Measurements from ENCODE around the gene ZC3H10. TPM values are rescaled to one million over a fixed set of nuclear protein-coding genes. Genes with fewer than 3 reads are reported as not detected.
A peak's percentile ranks its signal among the peaks of the same experiment; 100 is the strongest.
"Not testable (repeated sequence)": the region's sequence is repeated elsewhere in the genome, so short reads cannot be mapped to it uniquely, and the experiment has no call there.

Gene ZC3H10
- total and polyA plus RNA-seq, 2 experiments from 2014 or later = 2.7 to 5.4 TPM

DNA sequence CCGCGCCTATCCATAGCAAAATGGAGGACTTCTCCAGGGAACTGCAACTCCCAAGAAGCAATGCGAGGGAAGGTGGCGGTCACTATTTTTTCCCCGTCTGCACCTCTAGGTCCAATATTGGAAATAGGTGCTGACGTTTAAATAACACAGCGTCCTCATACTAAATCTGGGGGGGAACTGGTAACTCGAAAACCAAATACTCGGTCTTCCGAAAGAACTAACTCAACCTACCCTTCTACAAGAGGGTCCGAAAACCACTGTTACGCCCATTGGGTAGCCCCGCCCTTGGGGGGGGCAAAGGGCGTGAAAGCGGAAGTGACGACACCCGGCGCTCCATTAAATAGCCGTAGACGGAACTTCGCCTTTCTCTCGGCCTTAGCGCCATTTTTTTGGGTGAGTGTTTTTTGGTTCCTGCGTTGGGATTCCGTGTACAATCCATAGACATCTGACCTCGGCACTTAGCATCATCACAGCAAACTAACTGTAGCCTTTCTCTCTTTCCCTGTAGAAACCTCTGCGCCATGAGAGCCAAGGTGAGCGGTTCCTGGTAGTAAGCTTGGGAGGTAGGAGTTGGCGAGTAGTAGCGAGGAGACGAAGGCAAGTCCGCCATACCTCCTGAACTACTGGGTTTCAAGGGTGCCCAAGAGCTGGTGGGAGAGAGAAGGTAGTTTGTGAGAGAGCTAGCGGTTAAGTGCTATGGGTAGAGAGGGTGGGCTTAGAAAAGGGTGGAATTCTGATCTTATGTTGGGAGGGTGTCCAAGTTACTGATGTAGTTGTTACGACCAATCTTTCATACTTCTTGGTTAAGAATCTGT is 1.6 kb upstream of the ZC3H10 start, which contains the start of gene RPL41 (continued):
- TF ChIP-seq, protein P1, sequence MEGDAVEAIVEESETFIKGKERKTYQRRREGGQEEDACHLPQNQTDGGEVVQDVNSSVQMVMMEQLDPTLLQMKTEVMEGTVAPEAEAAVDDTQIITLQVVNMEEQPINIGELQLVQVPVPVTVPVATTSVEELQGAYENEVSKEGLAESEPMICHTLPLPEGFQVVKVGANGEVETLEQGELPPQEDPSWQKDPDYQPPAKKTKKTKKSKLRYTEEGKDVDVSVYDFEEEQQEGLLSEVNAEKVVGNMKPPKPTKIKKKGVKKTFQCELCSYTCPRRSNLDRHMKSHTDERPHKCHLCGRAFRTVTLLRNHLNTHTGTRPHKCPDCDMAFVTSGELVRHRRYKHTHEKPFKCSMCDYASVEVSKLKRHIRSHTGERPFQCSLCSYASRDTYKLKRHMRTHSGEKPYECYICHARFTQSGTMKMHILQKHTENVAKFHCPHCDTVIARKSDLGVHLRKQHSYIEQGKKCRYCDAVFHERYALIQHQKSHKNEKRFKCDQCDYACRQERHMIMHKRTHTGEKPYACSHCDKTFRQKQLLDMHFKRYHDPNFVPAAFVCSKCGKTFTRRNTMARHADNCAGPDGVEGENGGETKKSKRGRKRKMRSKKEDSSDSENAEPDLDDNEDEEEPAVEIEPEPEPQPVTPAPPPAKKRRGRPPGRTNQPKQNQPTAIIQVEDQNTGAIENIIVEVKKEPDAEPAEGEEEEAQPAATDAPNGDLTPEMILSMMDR (conservative IDR thresholded peaks at IDR 0.05; ENCODE audit: low read depth in 2 of 2) = no peak
- TF ChIP-seq, protein P2, sequence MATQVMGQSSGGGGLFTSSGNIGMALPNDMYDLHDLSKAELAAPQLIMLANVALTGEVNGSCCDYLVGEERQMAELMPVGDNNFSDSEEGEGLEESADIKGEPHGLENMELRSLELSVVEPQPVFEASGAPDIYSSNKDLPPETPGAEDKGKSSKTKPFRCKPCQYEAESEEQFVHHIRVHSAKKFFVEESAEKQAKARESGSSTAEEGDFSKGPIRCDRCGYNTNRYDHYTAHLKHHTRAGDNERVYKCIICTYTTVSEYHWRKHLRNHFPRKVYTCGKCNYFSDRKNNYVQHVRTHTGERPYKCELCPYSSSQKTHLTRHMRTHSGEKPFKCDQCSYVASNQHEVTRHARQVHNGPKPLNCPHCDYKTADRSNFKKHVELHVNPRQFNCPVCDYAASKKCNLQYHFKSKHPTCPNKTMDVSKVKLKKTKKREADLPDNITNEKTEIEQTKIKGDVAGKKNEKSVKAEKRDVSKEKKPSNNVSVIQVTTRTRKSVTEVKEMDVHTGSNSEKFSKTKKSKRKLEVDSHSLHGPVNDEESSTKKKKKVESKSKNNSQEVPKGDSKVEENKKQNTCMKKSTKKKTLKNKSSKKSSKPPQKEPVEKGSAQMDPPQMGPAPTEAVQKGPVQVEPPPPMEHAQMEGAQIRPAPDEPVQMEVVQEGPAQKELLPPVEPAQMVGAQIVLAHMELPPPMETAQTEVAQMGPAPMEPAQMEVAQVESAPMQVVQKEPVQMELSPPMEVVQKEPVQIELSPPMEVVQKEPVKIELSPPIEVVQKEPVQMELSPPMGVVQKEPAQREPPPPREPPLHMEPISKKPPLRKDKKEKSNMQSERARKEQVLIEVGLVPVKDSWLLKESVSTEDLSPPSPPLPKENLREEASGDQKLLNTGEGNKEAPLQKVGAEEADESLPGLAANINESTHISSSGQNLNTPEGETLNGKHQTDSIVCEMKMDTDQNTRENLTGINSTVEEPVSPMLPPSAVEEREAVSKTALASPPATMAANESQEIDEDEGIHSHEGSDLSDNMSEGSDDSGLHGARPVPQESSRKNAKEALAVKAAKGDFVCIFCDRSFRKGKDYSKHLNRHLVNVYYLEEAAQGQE (IDR thresholded peaks at IDR 0.05; ENCODE audit: unreplicated experiment) = no peak

DNA sequence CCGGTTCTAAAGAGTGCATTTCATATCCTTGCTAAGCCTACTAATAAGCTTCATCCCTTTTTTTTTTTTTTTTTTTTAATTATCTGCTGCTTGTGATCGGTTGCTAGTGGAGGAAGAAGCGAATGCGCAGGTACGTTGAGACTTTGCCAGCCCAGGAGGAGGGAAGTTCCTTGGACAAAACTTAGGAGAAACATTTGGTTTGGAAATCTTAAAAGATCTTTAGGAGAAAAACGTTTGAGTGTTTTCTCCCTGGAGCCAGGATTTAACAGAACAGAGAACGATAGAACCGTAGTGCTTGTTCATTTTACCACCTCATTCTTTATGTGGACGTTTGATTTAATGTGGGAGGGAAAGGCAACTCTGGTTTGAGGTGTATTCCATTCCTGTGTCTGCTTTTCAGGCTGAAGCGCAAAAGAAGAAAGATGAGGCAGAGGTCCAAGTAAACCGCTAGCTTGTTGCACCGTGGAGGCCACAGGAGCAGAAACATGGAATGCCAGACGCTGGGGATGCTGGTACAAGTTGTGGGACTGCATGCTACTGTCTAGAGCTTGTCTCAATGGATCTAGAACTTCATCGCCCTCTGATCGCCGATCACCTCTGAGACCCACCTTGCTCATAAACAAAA is 872 bp upstream of the ZC3H10 start:
- Histone ChIP-seq H3K4me3 (peak overlapping the region; percentile 86), H3K27ac (ENCODE audit: low read depth) (peak overlapping the region; percentile 96), H3K79me2 (replicated peaks; ENCODE audit: insufficient read depth) (peaks cover 12% of the 10 kb centered on the region), H3F3A (replicated peaks; ENCODE audit: low read depth) (peaks cover 26% of the 10 kb centered on the region), H3K4me2 (peak overlapping the region; percentile 90)
- ATAC-seq; H3K9me2 ChIP-seq (ENCODE audit: insufficient read depth); H3K27me3 ChIP-seq (ENCODE audit: insufficient read depth); DNase-seq (ENCODE audit: low spot score); H3K9me3 Mint-ChIP-seq; H4K20me1 ChIP-seq (replicated peaks; ENCODE audit: insufficient read depth); H2AFZ ChIP-seq; H3K4me1 ChIP-seq (ENCODE audit: insufficient read depth); H3K36me3 ChIP-seq (ENCODE audit: insufficient read depth): not testable (repeated sequence)
- Mint-ChIP-seq H3K4me1 (peaks cover 19% of the 10 kb centered on the region), H3K4me3 (peak overlapping the region; percentile 94), H3K36me3 (ENCODE audit: low read depth) (peaks cover 55% of the 10 kb centered on the region), H3K27me3 (ENCODE audit: insufficient read depth, low read depth, poor library complexity) (peaks cover 21% of the 10 kb centered on the region), H3K27ac (peak overlapping the region; percentile 100)

DNA sequence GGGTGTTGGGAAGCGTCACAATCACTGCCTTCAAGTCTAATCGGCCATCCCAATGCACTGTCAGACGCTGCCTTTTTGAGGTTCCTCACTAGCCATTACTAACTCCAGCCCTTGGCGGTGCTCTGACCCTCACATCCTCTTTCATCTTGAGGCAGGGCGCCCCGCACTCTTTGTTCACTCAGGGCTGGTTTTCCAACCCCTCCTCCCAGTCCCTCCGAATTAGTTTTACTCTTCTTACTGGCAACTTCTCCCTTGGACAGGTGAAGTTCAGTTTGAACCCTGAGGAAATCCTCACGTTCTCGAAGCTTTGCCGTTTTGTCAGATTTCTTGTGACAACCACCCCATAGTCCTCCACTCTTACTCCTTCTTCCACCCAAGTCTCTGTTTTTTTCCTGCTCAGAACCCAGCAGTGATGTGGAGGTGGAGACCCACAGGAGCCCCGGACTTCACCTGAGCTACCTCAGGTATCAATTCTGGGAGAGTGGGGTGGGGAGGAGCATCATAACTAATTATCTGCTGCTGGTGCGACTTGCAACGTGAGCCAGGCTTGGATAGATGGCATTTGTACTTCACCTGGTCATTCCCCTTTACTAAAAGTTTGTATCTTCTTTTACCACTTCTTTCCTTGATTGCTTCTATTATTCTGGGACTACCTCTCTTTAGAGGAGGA is 757 bp downstream of the ZC3H10 start:
- DNase-seq (ENCODE audit: low spot score) = peak; percentile 58

More for the DNA sequence above, 757 bp downstream of the ZC3H10 start:
- Mint-ChIP-seq H3K36me3 (ENCODE audit: low read depth) (peaks cover 38% of the 10 kb centered on the region), H3K4me1 (peaks cover 19% of the 10 kb centered on the region), H3K4me3 (peak overlapping the region; percentile 94), H3K27ac (peak overlapping the region; percentile 100), H3K9me3 (peaks cover 6% of the 10 kb centered on the region; the same call in 2 of the 3 replicates), H3K27me3 (ENCODE audit: insufficient read depth, low read depth, poor library complexity) (peaks cover 19% of the 10 kb centered on the region)
- no peaks in the 10 kb centered on the region for H3K9me2 ChIP-seq (ENCODE audit: insufficient read depth)
- no peak overlapping the region for H2AFZ ChIP-seq
- H3K27ac ChIP-seq (ENCODE audit: low read depth) = peak overlapping the region; percentile 87
- peak; percentile 13 for ATAC-seq
- H3K79me2 ChIP-seq (replicated peaks; ENCODE audit: insufficient read depth) = peaks cover 12% of the 10 kb centered on the region
- H3K27me3 ChIP-seq (ENCODE audit: insufficient read depth) = no peaks in the 10 kb centered on the region
- TF ChIP-seq POLR2AphosphoS5 (IDR thresholded peaks at IDR 0.05; ENCODE audit: low read depth) (no peak; the same call in 1 of the 2 replicates), STAT1 (IDR thresholded peaks at IDR 0.05; ENCODE audit: unreplicated experiment) (no peak), ZNF331 (CRISPR knock-in tag; IDR thresholded peaks at IDR 0.05; ENCODE audit: low read depth) (no peak), JUNB (IDR thresholded peaks at IDR 0.05; ENCODE audit: unreplicated experiment) (no peak), ZNF114 (CRISPR knock-in tag; IDR thresholded peaks at IDR 0.05) (no peak), CREB1 (CRISPR knock-in tag; IDR thresholded peaks at IDR 0.05; ENCODE audit: low read depth) (no peak)
- TF ChIP-seq, protein P3, sequence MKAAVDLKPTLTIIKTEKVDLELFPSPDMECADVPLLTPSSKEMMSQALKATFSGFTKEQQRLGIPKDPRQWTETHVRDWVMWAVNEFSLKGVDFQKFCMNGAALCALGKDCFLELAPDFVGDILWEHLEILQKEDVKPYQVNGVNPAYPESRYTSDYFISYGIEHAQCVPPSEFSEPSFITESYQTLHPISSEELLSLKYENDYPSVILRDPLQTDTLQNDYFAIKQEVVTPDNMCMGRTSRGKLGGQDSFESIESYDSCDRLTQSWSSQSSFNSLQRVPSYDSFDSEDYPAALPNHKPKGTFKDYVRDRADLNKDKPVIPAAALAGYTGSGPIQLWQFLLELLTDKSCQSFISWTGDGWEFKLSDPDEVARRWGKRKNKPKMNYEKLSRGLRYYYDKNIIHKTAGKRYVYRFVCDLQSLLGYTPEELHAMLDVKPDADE (IDR thresholded peaks at IDR 0.05) = no peak
- H3K4me1 ChIP-seq (ENCODE audit: insufficient read depth) = peaks cover 10% of the 10 kb centered on the region
- H3K36me3 ChIP-seq (ENCODE audit: insufficient read depth) = peaks cover 4% of the 10 kb centered on the region; the same call in 1 of the 2 replicates
- peak overlapping the region; percentile 93 for H3K4me2 ChIP-seq
- peak overlapping the region; percentile 78 for H3K4me3 ChIP-seq
- no peaks in the 10 kb centered on the region for H4K20me1 ChIP-seq (replicated peaks; ENCODE audit: insufficient read depth)
- H3F3A ChIP-seq (replicated peaks; ENCODE audit: low read depth) = peaks cover 22% of the 10 kb centered on the region
